HG02759 (cell line): ENCODE data around the gene BAZ1B.

Source experiments
- ATAC-seq: cut with Tn5 transposase; IDR thresholded peaks from one replicate; pipeline ENCODE4 v1.9.1; 2021; ENCODE audit warnings: mild to moderate bottlenecking, moderate library complexity; ENCODE audit not compliant: unreplicated experiment

BAZ1B gene

DNA sequence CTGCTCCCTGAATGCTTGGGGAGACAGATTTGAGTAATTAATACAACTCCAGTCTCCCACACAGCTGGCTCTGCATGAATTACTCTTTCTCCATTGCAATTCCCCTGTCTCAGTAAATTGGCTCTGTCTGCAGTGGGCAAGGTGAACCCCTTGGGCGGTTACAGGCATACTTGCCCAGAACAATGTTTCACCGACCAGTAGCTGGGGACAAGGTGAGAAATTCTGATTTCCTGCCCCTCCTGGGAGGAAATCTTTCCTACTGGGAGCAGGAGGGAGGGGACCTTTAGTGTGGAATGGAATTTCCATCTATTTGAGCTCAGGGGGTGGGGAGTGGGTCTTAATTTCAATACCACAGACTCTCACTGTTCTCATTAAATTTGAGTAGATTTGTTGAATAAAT is 130.7 kb downstream of the BAZ1B start:
- no peak for ATAC-seq
